NCI-H345 treated with DMSO at 0.1 percent for 48 hours (cell line): Measurements from ENCODE around the gene MAML3.

Source experiments
- DNase-seq: peaks from one replicate; lab custom pipeline; 2025; ENCODE audit not compliant: unreplicated experiment; lab: John Stamatoyannopoulos, UW

The MAML3 gene

DNA sequence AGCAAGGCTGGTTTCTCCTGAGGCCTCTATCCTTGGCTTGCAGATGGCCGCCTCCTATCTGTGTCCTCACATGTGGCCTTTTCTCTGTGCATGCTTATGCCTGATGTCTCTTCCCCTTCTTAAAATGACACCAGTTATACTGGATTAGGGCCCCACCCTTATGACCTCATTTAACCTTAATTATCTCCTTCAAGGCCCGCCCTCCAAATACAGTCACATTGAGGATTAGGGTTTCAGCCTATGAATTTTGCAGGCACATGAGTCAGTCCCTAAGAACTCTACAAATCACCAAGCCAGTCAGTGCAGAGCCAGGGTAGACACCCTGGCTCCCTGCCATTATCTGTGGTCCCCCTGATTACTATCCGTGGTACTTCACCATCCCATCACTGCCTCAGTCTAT lies 51.6 kb downstream of the MAML3 start:
- no peak for DNase-seq

DNA sequence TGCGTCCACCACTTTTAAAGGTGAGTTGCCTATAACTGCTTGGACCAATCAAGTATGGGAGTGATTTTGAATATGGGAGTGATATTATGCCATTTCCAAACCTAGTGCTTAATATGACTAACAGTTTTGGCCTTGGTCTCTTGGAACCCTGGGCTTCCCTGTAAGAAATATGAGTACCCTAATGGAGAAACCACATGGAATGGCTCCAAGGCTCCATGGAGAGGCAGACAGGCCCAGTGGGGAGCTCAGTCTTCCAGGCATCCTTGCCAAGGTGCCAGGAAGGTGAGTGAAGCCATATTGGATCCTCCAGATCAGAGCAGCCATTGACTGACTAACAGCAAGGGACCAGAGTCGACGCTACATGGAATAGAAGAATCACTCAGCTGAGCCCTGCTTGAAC lies 53.2 kb downstream of the MAML3 start:
- DNase-seq, result no peak

DNA sequence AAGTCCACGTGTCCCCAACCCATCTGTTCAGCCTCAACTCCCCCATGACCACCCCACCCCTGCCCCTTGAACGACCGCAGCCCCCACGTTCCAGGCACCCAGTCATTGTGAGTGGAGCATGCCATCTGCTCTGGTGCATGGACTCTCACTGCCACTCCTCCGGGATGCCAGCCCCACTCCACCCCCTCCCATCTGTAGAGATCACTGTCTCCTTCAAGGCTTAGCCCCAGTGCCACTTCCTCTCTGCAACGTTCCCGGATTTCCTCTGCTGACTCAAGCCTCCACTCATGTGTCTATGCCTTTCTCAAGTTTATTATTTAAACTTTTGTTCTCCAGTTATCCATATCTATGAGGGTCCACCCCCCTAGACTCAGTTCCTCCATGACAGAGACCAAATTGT lies 54.0 kb downstream of the MAML3 start:
- no peak for DNase-seq

DNA sequence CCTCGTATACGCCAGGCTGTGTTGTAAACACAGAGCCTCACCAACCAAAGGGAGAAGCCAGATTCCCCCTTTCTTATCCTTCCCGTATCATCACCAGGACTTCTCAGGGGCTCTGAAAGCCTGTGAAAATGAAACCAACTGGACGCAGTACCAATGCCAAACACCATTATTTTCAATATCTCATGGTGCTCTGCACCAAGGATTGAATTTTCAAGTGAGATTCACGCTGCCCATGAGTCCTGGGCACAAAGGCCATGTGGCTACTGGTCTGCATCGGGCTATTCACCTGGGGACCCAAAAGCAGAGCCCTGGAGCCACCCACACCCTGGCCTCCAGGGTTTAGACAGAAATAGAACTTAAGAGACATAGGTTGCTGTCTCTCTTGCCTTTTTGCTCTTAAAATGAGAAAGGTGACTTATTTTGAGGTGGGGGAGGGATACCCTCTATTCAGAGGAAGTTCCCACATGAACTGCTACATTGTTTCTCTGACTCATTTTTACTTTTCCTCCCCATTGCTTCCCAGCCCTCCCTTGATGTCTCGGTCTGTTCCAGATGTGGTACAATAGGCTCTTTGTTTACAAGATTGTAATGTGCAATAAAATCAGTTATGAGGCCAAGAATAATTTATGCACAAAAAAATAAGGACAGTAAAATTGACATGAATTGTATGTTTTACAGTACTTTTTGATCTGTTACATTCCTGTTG lies 55.4 kb downstream of the MAML3 start:
- DNase-seq, result no peak

DNA sequence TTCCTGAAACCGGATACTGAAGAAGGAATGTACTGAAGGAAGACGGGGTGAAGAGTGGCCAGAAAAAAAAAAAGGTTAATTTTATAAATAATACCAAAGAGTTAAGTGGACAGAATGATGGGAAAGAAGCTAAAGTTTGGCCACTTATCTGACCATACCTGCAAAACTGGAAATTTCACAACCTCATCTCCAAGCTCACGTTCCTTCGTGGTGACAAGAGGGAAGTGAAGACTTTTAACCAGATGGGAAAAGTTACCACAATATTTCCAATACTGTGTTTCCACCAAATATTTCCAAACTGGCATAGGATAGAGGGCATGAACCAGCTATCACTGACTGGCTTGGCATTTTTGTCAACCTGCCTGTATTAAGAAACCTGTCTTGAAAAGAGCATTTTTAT lies 56.4 kb downstream of the MAML3 start:
- no peak for DNase-seq

DNA sequence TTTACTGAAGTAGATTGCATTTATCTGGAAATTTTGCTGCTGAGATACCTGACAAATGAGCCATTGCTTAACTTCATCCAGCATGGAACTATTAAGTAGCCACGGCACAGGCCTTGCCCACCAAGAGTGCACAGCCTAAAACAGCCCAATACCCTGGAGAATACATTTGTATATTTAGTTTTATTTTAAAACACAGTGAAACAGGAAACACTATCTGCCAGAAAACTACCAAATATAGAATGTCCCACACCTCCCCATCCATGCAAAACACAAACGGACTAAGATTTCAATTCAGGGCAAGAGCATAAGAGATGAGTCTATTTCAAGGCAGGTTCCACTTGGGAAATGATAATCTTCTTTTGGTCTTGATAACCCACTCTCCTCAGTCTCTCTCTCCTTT lies 57.1 kb downstream of the MAML3 start:
- DNase-seq, result no peak

DNA sequence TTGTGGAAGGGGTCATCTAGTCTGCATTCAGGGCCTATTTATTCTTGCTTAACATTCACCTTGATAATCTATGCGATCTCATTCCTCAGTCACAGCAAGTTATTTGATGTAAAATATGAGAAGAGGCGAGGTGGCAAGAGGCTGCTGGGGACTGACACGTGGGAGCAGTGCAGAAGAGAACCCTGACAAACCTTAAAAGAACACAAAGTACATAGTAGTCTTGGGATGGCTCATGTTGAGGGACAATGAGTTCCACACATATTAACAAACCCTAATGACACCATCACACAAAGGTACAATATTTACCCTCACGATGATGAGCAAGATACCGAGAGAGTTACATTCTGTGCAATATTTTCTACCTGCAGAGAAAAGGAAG lies 57.5 kb downstream of the MAML3 start:
- DNase-seq, result no peak

DNA sequence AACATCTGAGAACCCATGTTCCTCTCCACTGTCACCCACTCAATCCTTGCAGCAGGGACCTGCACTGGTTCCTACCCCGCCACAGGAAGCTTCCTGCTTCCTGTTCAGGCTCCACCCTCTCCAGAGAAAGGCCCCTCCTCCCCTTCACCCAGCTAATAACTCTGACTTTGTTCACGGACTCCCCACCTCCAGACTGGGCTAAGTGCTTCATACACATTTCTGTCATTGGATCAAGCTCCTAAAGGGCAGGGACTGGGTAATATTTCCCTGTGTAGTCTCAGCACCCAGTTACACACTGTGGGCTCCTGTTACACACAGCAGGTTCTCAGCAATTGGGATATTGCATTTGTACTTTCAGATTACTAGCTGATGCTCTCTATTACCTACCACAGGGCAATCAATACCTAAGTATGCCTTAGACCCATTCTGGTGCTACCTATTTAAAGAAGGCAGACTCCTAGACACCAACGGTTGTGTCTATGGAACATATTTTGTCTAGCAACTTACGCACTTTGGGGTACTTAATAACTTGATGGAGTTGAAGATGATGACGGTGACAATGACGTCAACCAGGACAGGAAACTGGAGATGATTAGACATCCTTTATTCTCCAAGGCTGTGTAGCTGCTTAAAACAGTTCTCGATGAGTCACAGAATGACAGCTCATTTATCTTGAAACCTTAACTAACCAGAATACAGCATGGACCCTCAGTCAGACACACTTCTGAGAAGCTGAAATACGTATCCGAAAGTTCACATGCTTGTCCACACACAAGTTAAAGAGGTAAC lies 58.1 kb downstream of the MAML3 start:
- no peak for DNase-seq

DNA sequence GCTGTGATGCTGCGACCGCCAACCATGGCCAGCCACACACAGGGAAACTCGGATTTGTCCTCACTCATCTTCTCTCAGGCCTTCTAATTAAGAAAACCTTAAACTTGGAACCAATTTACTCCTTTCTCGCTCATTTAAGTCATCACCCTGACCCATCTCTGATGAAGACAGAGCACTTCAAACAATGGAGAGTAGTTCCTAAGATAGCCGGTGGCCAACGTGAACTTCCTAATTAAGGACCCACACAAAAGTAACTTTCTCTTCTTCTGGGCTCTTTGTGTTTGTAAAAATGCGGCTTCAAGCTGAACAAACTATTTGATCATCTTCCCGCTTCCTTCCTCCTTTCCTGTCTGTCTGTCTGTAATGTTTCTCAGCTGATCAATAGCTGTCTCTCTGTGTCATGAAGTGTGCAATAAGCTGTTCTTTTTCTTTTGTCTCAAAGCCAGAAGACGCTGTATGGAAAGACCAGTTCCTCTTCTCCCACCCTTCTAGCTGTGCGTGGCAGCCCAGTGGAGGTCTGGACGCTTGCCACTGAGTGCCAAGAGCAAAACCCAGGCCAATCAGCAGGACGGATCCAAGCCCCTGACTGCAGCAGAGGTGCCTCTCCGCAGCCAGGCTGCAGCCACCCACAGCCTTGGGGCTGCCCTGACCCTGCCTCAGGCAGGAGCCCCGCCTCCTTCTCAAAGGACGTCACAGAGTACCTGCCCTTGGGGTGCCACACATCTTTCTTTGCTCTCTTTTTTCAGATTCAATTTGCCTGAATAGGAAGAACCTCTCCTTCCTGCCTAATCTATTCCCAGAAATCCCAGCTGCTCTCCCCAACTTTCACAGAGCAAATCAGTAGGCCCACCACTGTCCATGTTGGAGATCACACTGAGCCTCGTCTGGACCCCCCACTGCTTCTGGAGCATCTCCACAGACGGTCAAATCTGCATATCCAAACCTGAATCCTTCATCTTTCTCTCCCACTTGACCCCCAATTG lies 59.3 kb downstream of the MAML3 start:
- DNase-seq, result peak; percentile 9

DNA sequence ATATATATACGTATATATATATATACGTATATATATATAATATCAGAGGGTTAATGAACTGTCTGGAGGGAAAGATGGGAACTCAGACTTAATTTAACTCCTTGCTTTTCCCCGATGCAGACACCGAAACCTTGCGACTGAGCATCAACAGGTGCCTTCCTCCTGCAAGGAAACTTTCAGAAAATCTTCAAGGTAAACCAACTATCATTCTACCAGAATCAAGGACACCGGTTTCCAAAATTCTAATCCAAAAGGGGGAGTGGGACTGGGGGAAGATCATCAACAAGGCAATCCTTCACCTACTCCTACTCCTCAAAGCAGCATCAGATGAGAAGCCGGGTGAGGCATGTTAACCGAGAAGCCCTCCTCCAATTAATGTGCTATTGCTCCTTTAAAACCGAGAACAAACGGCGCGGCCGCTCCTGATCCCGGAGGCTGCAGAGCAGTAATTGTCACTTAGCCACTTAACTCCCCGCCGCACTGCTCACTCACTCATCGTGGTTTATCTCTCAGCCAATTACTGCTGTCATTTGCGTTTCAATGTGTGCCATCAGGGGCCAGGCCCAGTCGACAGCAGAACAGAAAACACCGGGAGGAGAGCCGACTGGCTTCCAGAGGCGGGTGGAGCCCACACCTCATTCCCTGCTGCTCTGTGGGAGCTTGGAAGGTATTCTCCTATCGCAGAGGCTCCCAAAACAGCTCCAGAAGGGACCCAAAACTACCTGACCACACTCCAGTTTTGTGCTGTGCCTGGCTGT lies 61.7 kb downstream of the MAML3 start:
- peak; percentile 86 for DNase-seq

DNA sequence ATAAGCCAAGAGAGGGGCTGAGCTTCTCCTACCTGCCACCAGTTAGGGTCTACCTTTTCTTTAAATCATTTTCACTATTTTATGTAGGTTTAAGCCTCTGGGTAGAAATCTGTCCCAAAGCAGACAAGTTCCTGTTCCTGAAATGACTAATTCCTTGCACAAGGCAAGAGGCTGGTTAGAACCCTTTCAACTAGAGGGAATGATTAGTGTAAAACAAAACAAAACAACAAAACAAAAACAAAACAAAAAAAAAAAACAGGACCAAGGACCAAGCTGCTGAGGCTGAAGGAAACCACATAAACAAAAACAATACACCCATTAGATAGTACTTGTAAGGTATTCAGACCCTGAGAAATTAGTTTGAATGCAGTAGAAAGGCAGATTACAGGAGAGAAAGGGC lies 62.7 kb downstream of the MAML3 start:
- no peak for DNase-seq

DNA sequence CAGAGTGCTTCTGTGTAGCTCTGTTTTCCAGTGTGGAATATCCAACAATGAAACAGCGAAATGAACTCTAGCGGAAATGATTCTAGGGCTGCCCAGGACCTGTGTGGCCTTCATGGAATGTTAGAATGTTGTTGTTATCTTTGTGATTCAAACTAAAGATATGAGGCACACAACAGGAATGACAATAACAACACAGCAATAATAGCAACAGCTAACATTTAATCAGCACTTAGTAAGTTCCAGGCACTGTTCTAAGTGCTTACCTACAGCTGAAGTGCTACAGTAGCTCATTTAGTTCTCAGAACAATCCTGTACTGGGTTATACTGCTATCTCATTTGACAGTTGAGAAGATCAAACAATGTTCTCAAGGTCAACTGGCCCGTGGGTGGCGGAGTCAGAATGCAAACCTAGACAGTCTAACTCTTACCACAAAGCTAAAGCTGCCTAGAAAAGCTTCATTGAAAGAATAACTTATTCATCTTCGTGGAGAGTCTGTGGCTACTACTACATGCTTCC lies 63.7 kb downstream of the MAML3 start:
- no peak for DNase-seq

DNA sequence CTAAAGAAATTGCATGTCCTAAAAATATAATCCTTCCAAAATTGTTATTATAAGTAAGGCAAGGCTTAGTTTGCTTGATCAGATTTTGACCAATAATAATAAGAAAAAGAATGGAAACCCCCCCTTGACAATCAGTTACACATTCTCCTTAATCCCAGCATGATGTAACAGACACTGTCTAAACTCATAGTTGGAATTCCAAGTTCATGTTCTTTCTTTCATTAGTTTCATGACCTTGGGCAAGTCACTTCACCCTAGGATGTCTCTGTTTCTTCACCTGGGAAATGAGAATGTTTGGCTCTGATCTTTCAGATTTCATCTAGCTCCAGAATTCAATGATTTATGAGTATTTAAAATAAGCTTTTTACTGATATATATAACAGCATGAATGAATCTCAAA lies 64.8 kb downstream of the MAML3 start:
- DNase-seq, result no peak

DNA sequence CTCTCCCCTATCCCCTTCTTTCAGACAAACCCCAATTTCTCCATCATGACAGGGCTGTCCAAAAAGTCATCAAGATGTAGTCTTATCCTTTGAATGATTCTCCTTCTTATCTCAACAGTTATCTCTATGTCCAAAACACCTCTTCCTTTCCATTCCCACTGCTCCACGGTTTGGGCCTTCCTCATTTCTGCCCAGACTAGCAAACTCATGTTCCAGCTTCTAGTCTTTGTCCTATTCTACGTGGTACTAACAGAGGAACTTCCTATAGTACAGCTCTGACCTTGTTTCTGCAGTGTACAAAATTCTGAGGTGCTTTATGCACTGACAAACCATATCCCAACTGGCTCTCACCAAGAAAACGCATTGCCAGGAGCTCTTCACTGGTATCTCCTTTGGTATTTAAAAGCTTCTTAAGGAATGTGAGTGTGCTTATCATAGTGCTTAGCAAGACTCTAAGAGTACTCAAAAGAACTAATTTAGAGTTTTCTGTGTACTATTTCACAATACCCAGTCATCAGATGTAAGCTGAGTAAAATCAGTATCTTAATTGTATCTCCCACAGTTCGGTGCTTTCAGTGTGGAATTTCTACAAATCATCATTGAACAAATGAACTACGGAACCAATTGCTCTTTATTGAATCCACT lies 65.5 kb downstream of the MAML3 start:
- no peak for DNase-seq

DNA sequence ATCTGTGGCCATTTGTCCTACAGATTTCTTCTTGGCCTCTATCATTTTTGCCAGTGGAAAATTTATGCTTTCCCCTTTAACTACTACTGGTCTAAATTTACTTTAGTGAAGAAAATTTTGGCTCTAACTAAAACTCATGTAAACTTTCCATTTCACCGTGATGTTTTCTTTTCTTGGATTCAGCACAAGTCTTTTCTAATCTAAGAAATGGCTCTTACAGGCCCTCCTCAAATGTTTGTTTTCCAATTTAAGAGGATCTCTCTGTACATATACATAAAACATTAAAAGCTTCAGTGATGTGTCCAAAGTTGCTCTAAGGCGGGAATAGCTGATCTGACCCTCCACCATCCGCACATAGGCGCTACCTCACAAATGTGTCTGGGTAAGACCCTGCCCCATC lies 68.1 kb downstream of the MAML3 start:
- no peak for DNase-seq

DNA sequence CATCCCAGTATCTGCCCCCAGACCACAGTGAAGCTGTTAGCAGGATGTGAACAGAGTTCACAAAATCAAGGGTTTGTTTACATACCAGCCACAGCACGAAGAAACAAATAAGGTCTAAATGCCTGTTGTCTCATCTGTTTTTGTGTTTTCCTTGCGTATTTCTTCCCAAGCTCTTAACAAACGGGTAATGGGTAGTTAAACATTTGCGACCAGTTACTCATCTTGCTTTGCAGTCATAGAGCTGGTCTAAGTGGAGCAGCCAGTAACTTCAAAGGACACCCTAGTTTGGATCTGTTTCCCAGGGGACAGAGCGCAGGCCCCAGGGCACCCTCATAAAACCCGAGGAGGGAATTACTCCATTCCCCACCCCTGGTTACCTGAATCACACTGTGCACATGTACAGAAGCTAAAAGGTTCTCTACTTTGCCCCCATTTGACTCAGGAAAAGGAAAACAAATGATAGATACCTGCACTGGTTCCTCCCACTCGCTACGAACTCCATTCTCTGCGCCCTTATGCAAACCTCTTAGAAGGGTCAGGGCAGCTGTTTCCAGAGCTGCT lies 68.8 kb downstream of the MAML3 start:
- DNase-seq, result no peak

DNA sequence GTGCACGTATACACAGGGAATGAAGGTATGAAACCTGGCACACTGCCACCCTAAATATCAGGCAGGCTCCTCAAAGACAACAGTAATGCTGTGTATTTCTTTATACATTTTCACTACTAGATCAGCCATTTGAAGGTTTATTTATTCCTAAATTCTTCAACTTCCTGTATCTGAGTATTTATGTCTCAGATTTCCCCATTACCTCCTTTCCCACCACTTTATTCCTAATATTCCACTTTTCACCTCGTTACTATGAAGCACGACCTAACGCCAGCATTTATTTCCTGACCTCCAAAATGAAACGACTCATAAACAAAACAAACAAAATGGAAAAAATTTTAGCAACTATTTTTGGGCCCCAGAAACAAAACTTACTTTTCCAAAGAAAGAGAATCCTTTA lies 69.6 kb downstream of the MAML3 start:
- DNase-seq, result no peak

DNA sequence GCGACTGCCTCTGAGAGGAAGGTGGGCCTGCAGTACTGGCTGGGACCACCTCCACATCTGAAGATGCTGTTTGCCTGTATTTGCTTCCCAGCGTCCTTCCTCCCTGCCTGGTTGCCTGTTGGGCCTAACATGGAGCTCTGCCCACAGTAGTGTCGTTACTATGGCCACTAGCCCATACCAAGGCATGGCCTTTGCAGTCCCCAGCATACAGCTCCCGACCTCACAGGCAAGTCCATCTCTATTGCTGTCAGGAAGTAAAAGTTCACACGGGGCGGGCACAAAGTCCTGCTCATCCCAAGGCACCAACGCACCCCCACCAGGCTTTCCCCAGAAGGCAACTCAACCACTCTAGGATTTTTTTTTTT lies 71.6 kb downstream of the MAML3 start:
- DNase-seq, result no peak

DNA sequence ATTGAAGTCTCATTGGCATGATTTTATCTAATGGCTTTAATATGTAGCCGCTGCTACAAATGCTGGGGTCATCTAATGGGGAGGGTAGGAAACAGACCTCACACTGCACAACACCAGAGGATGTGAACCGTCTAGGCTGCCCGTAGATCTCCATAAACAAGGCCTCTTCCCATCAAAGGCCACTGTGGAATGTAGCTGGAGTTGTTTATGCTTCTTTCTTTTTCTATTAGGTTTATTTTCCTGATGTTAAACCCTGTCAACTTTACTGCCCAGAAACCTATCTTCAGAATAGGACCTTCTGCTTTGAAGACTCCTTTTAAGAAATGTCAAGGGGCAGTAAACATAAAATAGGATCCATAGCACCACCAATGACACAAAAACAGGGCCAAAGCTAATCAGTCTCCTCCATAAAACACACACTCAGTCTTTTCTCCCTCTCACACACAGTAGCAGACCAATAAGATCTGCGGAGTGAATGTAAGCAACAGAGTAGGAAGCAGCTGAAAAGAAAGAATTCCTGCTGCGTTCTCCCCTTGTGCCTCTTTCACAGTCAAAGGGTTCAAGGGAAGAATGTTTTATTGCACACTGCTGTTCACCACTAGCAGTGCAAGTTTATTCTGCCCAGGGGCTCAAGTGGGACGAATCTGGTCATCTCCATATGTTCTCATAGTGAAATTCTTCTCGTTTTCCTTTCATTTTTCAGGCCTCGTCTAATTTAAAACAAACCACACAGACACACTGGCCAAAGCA lies 72.2 kb downstream of the MAML3 start:
- no peak for DNase-seq
